GM23248 (cell line): ENCODE data around the gene CTDSP1.

Experiments
- EZH2 ChIP-seq: fragments of 200-600 bp; sonication (generic); IDR thresholded peaks from 2 replicates; pipeline ENCODE4 v1.6.1; 2018; ENCODE audit warnings: antibody characterized with exemption, mild to moderate bottlenecking; ENCODE audit not compliant: insufficient read depth, poor library complexity, severe bottlenecking
- EZH2phosphoT487 ChIP-seq: fragments of 200-600 bp; sonication (generic); IDR thresholded peaks from 2 replicates; pipeline ENCODE4 v1.6.1; 2018; ENCODE audit warnings: antibody characterized with exemption, moderate library complexity, mild to moderate bottlenecking, low read depth; ENCODE audit not compliant: insufficient read depth

DNA sequence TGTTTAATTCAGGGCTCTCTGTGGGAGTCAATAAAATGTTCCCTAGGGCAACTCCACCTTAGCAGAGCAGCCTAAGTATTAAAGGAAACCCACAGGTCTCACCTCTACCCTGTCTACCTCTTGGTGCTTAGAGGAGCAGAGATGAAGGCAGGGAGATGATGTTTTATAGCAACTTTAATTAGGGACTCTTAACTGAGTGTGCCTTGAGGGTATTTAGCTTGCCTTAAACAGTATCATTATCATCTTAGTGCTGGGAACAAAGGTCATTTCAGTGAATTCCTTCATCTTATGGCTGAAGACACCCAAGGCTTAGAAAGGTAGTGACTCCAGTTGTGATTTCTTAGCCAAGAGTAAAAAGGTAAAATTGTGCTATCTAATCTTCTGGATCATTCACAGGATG lies 45.9 kb downstream of the CTDSP1 start:
- no peak for TF ChIP-seq EZH2phosphoT487
- no peak for TF ChIP-seq EZH2
